Lung (tissue), 12 donors: ENCODE data around the gene TTC19. TPM values are rescaled to one million over a fixed set of nuclear protein-coding genes. Genes with fewer than 3 reads are reported as not detected.

ENCODE experiments used
- ATAC-seq: fragments of 200-7000 bp; cut with Tn5 transposase; one replicate; pipeline ENCODE4 v1.9.1; 2020; ENCODE audit warnings: moderate number of reproducible peaks; ENCODE audit not compliant: insufficient read depth, low FRiP score
- DNase-seq, 3 donors: peaks; one replicate each; pipeline ENCODE4 v3.0.0-alpha.2; 2013 to 2017
- H3K27ac ChIP-seq, 2 donors: one replicate each; pipeline ENCODE4 v1.5.1; 2013; ENCODE audit warnings: mild to moderate bottlenecking in 2 of 2, moderate library complexity in 2 of 2, control low read depth in 1 of 2, inconsistent platforms in 1 of 2, low read depth in 1 of 2, low read length in 1 of 2
- H3K27me3 ChIP-seq, 3 donors: one replicate each; pipeline ENCODE4 v1.5.1; 2013; ENCODE audit warnings: low read length in 2 of 3; ENCODE audit not compliant: control insufficient read depth in 3 of 3, insufficient read depth in 3 of 3
- H3K36me3 ChIP-seq, 4 donors: one replicate each; pipeline ENCODE4 v1.5.1; 2013; ENCODE audit warnings: low read length in 4 of 4, mild to moderate bottlenecking in 1 of 4, moderate library complexity in 1 of 4; ENCODE audit not compliant: control insufficient read depth in 4 of 4, insufficient read depth in 4 of 4
- H3K4me1 ChIP-seq, 5 donors: one replicate each; pipeline ENCODE4 v1.5.1; 2013; ENCODE audit warnings: low read length in 5 of 5, mild to moderate bottlenecking in 2 of 5, moderate library complexity in 1 of 5; ENCODE audit not compliant: control insufficient read depth in 5 of 5, insufficient read depth in 5 of 5
- H3K4me3 ChIP-seq: one replicate; pipeline ENCODE4 v1.5.1; 2013; ENCODE audit warnings: mild to moderate bottlenecking, control low read depth, moderate library complexity
- H3K9ac ChIP-seq, 2 donors: one replicate each; pipeline ENCODE4 v1.5.1; 2013; ENCODE audit warnings: low read length in 2 of 2, control low read depth in 1 of 2; ENCODE audit not compliant: insufficient read depth in 1 of 2
- H3K9me3 ChIP-seq, 4 donors: one replicate each; pipeline ENCODE4 v1.5.1; 2013; ENCODE audit warnings: low read length in 3 of 4, mild to moderate bottlenecking in 1 of 4, moderate library complexity in 1 of 4; ENCODE audit not compliant: control insufficient read depth in 4 of 4, insufficient read depth in 3 of 4
- WGBS, 2 donors: extraction: QIAGEN DNeasy Blood & Tissue Kit; methylation state at CpG; one replicate each; pipeline ENCODE4 v1.1.7; 2013; 5-methylcytosine and 5-hydroxymethylcytosine counted together
- polyA plus RNA-seq, 2 donors: library from polyadenylated mRNA; stranded (reverse); fragments of 200-250 nt; gene quantifications; one replicate each; pipeline ENCODE4 v1.2.1, GENCODE V29; 2013
- total RNA-seq, 2 donors: library from RNA; depleted of rRNA in 1 of 2; stranded (reverse); fragments of >200 nt in 1 of 2; gene quantifications; one replicate each; pipeline ENCODE4 v1.2.1, GENCODE V29; 2014 to 2021
- TF ChIP-seq, protein P1 (sequence below): IDR thresholded peaks from 2 replicates; pipeline ENCODE4 v1.5.1; 2012; ENCODE audit warnings: mild to moderate bottlenecking; ENCODE audit errors: control extremely low read depth, extremely low read depth
- donor health status: control.
- donor health status: control.
- donor health status: Bipolar disorder and iron deficiency.
- donor health status: healthy.
- donor health status: DM: yes; HTN: yes; CAD: no.

TTC19 gene
- total and polyA plus RNA-seq, 4 donors, result 19.1 to 80.1 (median 35.3) TPM

DNA sequence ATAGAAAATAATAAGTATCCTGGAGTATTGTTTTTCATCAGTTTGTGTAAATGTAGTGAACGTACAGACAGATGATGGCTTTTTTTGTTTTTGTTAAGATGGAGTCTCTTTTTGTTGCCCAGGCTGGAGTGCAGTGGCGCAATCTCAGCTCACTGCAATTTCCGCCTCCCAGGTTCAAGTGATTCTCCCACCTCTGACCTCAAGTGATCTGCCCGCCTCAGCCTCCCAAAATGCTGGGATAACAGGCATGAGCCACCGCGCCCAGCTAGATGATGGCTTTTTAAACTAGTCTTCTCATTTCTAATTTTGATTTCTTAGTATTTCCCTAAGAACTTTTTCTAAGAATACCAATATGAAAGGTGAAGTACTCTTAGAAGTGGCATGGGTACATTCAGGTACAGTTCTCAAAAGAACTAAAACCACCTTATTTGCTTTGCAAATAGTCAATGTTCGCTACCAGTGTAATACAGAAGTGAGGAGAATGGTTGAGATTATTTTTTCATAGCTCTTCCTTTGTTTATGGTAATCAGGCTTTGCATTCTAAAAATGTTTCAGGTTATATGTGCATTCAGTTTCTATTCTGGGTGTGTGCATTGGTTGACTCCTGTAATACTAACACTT, 34.2 kb downstream of the TTC19 start:
- H3K27me3 ChIP-seq, result no peaks in the 10 kb centered on the region
- WGBS, 2 donors, result 76 to 86% methylated on average over 7 of the region's 7 CpGs
- H3K4me1 ChIP-seq, result peaks cover 0 to 1% (median 0%) of the 10 kb centered on the region in 5 donors
- no peak for DNase-seq
- H3K36me3 ChIP-seq, result peaks cover 31 to 72% (median 52%) of the 10 kb centered on the region in 4 donors
- TF ChIP-seq, protein P1, sequence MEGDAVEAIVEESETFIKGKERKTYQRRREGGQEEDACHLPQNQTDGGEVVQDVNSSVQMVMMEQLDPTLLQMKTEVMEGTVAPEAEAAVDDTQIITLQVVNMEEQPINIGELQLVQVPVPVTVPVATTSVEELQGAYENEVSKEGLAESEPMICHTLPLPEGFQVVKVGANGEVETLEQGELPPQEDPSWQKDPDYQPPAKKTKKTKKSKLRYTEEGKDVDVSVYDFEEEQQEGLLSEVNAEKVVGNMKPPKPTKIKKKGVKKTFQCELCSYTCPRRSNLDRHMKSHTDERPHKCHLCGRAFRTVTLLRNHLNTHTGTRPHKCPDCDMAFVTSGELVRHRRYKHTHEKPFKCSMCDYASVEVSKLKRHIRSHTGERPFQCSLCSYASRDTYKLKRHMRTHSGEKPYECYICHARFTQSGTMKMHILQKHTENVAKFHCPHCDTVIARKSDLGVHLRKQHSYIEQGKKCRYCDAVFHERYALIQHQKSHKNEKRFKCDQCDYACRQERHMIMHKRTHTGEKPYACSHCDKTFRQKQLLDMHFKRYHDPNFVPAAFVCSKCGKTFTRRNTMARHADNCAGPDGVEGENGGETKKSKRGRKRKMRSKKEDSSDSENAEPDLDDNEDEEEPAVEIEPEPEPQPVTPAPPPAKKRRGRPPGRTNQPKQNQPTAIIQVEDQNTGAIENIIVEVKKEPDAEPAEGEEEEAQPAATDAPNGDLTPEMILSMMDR, result no peak
- ATAC-seq, result no peak
- no peak overlapping the region for H3K4me3 ChIP-seq
- no peak overlapping the region for H3K9ac ChIP-seq
- no peak overlapping the region for H3K27ac ChIP-seq
- no peaks in the 10 kb centered on the region for H3K9me3 ChIP-seq

DNA sequence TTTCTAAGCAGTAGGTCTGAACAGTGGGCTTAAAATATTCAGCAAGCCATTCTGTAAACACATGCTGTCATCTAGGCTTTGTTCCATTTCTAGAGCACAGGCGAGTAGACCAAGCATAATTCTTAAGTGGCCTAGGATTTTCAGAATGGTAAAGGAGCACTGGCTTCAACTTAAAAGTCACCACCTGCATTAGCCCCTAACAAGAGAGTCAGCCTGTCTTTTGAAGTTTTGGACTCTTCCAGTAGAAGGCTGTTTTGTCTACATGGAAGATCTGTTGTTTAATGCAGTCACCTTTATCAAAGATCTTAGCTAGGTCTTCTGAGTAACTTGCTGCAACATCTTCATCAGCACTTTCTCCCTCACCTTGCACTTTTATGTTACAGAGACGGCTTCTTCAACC, 36.6 kb downstream of the TTC19 start:
- H3K9ac ChIP-seq, result no peak overlapping the region
- no peaks in the 10 kb centered on the region for H3K27me3 ChIP-seq
- no peak for ATAC-seq
- no peak for DNase-seq
- H3K9me3 ChIP-seq, result no peaks in the 10 kb centered on the region
- WGBS, 2 donors, result 93 to 94% methylated on average over 2 of the region's 2 CpGs
- peaks cover 0 to 1% (median 0%) of the 10 kb centered on the region in 5 donors for H3K4me1 ChIP-seq
- H3K4me3 ChIP-seq, result no peak overlapping the region
- H3K27ac ChIP-seq, result peak overlapping the region in 1 of 2 donors; percentile 9
- TF ChIP-seq, protein P1, result no peak
- H3K36me3 ChIP-seq, result peaks cover 28 to 73% (median 49%) of the 10 kb centered on the region in 4 donors

DNA sequence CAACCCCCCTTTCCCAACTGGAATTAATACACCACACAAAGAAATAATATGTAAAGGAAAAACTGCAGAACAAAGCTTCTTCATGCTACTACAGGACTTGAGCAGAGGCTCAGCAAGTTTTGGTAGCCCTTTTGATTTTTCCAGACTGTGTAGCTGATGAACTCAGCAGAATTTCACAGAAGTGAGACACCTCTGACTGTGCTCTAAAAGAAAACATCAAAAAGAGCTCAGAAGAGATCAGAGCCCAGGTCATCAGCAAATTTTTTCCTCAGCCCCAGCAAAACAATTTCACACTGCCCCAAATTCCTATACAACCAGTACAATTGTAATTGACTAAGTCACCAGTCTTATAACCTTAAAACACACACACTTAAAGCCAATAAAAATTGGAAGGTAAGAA, 38.0 kb downstream of the TTC19 start:
- H3K9me3 ChIP-seq, result no peaks in the 10 kb centered on the region
- H3K27me3 ChIP-seq, result no peaks in the 10 kb centered on the region
- H3K36me3 ChIP-seq, result peaks cover 26 to 65% (median 53%) of the 10 kb centered on the region in 4 donors
- peaks cover 0 to 1% (median 0%) of the 10 kb centered on the region in 5 donors for H3K4me1 ChIP-seq
- ATAC-seq (no peak), DNase-seq (no peak)
- TF ChIP-seq, protein P1, result no peak
- no peak overlapping the region for H3K9ac ChIP-seq
- H3K4me3 ChIP-seq, result no peak overlapping the region
- H3K27ac ChIP-seq, result no peak overlapping the region

DNA sequence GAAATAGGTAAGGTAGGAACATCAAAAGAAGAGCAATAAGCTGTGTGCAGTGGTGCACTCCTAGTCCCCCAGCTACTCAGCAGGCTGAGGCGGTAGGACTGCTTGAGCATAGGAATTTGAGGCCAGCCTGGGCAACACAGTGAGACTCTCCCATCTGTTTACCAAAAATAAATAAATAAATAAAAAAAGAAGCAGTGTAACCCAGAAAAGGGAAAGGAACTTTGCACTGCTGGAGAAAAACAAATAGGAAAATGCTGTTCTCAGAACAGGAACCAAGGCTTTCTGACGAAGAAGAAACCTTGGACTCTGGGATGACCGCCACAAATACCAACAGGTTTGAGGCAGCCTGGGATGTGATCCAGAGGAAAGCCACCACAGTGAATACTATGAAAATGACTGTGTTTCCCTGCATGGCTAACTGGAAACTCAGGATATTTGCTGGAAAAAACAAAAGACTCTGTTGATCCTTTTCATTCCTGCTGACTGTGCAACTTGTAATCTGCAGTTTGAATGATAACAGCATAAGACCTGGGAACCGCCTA, 41.2 kb downstream of the TTC19 start:
- Histone ChIP-seq H3K9me3 (no peaks in the 10 kb centered on the region), H3K4me3 (no peak overlapping the region), H3K27ac (no peak overlapping the region), H3K36me3 (peaks cover 30 to 61% (median 47%) of the 10 kb centered on the region in 4 donors), H3K9ac (no peak overlapping the region), H3K4me1 (no peaks in the 10 kb centered on the region), H3K27me3 (no peaks in the 10 kb centered on the region)
- ATAC-seq, result no peak
- peak in 2 of 3 donors; percentile 14 to 18 for DNase-seq
- WGBS, 2 donors, result 87 to 95% methylated on average over 4 of the region's 4 CpGs
- TF ChIP-seq, protein P1, result no peak
